Activated naive CD4-positive, alpha-beta T cell treated with Interleukin-2 at 50 U/mL for 16 hours (primary cell): ENCODE measurements around the gene KLK7.
"Not testable (repeated sequence)": the region's sequence is repeated elsewhere in the genome, so short reads cannot be mapped to it uniquely, and the experiment has no call there.

ENCODE experiments used
- DNase-seq: peaks from one replicate; pipeline ENCODE4 v3.0.0-alpha.2; 2020

KLK7 gene

DNA sequence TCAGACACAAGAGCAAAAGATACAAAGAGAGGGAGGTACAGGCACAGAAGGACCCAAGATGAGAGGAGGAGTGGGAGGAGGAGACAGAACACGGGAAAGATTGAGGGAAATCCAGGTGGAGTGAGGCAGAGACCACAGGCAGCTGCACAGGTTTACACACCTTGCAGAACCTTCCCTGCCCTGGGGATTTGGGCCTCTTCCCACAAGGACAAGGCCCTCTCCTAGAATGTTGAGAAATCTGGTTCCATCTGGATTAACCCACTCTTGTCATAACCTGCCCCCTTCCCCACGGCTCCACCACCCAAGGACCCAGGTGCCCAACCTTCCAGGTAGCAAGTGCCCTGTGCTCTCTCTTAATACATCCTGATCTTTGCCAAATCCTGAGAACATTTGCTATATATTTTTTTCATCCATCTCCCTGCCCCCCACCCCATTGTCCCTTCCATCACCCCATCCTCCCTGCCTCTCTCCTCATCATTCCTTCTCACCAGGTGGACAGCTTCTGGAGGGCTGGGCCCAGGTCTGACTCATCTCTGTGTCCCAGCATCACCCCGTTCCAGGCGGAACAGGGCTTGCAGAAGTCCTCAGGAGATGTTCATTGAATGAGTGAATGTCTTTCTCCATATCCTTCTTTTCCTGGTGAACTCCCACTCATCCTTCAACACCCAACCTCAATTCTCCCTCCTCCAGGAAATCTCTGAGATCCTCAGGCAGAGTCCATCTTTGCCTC lies 26.5 kb upstream of the KLK7 start:
- no peak for DNase-seq

GRCh38 chr19:51009061-51009891 lies 25.6 kb upstream of the KLK7 start:
- DNase-seq, result no peak

DNA sequence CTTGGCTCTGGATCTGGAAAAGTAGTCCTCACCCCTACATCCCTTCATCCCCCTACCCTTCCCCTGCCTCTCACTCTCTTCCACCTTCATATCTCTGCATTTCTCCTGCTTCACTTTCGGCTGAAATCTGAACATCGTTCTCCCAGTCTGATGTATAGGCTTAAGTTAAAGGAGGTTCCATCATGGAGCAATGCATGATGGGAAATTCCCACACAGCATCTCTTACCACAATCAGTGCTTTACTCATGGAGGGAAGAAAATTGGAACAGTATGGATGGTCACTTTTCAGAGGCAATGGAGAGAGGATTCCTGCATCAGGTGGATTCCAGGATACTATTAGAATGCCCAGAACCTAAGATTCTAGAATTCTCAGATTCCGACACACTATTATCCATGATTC lies 23.8 kb upstream of the KLK7 start:
- no peak for DNase-seq

DNA sequence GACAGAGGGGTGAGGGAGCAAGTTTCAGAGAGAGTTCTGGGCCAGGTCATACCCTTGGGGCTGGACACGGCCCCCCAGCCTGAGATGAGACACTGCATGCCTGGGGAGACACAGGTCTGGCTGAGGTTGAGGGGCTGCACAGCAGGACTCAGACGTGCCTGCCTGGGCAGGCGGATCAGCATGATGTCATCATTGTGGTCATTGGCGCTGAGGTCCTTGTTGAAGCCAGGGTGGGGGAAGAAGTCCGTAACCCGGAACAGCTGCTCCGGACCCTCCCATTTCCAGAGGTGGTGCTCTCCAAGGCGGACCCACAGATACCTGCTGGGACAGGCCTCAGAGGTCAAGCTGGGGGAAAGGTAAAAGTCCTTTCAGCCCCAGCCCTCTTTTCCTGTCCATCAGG lies 22.7 kb upstream of the KLK7 start:
- DNase-seq, result no peak

- DNase-seq, result no peak
These were observed 21.5 kb upstream of the KLK7 start for GRCh38 chr19:51005248-51005647.

- no peak for DNase-seq
These were observed 19.6 kb upstream of the KLK7 start for GRCh38 chr19:51003316-51003715.

- DNase-seq, result no peak
These were observed 19.0 kb upstream of the KLK7 start for GRCh38 chr19:51002542-51003311.

- DNase-seq, result no peak
These were observed 18.4 kb upstream of the KLK7 start for GRCh38 chr19:51002089-51002532.

DNA sequence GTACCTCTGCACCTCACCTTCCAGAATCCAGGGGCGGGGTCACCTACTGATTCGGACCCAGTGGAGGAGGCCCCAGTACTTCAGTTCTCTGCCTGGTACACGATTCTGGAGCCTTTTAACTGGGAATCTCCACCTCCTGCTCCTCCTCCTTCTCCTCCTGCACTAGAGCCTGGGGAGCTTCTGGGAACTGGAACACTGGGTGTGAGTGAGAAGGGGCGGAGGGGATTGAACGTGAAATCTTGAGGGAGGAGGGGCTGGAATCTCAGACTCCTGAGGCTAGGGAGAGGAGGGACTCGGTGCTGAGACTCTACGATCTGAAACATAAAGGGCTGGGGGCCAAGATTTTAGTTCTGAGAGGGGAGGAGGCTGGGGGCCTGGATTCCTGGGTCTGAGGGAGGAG lies 17.8 kb upstream of the KLK7 start, which contains the start of gene KLK8:
Gene KLK8, minus strand, starts transcription at position 90 of the 400 bp plus-strand sequence. CDS start 437 bp downstream, outside the sequence.
- DNase-seq, result no peak

GRCh38 chr19:51000981-51001380 lies 17.3 kb upstream of the KLK7 start:
- DNase-seq, result no peak

DNA sequence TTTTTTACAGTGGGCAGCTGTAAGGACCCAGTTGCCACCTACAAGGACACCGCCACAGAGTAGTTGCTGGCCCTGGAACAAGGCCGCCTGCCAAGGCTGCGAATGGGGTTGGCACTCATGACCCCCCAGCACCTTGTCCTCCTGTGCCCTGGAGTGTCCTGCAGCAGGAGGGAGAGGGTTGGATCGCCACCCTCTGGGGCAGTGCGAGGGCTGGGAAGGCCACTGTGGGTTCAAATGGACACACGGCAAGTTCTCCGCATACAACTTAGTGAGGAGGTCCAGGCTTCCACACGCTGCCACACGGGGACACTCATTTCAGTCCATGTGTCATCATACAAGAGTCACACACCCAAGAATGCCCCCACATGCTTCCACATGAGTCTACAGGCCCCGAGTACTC lies 16.7 kb upstream of the KLK7 start:
- DNase-seq, result no peak

GRCh38 chr19:50998686-50999085 lies 15.0 kb upstream of the KLK7 start:
- no peak for DNase-seq

DNA sequence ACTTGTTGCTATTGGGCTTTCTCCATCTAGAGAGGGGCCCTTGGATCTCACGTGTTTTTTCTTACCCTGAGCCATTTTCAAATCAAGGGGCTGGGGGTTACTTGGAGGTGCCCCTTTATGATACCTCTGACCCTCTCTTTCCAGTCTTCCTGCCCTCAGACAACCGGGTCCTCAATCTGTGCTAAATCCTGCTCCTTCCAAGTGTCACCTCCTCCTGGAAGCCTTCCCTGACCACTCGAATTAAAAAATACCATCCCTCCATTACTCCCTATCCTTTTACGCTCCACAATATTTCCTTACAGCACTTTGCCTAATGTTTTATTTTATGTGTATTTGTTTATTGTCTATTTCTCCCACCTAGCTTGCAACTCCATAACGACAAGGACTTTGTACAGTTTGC lies 14.3 kb upstream of the KLK7 start:
- DNase-seq, result no peak

GRCh38 chr19:50994129-50994528 lies 10.4 kb upstream of the KLK7 start:
- no peak for DNase-seq

- no peak for DNase-seq
These were observed 8.9 kb upstream of the KLK7 start for GRCh38 chr19:50992666-50993035.

- not testable (repeated sequence) for DNase-seq
These were observed 699 bp upstream of the KLK7 start for GRCh38 chr19:50984416-50984815.

- DNase-seq, result no peak
These were observed 1.5 kb downstream of the KLK7 start for GRCh38 chr19:50982186-50982585.

GRCh38 chr19:50981587-50982146 lies 2.0 kb downstream of the KLK7 start:
- no peak for DNase-seq

GRCh38 chr19:50980208-50980607 lies 3.5 kb downstream of the KLK7 start:
- no peak for DNase-seq

GRCh38 chr19:50979758-50980157 lies 4.0 kb downstream of the KLK7 start:
- no peak for DNase-seq

DNA sequence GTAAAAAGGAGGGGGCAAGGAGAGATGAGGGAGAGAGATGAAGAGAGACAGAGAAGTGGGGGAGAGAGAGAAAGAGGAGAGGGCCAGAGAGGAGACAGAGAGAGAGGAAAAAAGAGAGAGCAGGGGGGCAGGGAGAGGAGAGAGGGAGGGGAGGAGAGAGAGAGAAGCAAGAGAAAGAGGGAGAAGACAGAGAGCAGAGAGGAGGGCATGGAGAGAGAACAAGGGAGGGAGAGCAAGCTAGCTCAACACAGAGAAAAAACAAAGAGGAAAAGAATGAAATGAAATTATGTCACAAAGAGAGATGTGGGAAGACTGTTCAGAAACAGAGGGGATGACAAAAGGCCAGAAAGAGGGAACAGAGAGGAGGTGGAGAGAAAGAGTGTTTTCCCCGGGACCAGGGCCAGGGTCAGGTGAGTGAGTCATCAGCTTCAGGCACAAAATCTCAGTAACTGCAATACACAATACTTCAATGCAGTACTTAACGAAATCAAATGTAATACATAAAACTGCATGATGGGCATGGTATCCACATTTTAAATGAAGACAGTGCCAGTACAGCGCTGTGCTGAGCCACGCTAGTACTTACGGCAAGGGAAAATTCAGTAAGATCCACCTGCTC lies 4.8 kb downstream of the KLK7 start:
- no peak for DNase-seq

DNA sequence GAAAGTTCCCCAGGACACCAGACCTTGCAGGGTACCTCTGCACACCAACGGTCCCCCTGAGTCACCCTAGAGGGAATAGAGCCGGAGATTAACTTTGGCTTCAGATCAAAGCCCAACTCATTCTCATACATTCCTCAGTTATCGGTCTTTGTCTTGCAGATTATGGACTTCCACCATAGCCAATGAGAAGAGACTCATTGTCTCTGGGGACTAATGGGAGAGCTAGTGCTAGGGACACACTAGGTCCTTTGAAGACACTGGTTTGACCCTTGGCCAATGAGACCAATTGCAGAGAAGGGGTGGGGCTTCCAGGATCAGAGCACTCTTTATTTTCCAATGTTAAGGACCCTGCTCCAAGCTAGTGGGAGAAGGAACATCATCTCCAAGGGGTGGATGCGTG lies 6.1 kb downstream of the KLK7 start:
- no peak for DNase-seq

DNA sequence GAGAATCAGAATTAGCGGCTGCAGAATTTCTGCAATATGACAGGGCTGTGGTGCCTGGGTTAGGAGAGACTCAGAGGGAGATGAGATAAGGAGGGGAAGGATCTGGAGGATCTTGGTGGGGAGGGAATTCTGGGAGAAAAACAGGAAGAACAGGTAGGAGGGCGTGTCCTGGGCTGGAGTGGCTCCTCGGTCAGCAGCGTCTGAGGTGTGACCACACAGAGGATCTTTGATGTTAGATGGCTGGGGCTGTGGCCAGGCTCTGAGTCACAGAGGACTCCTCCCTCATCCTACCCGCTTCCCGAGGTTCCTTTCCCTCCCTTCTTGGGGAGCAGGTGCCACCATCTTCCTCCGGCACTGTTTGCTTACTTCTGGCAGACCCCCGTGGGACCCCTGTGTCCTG lies 8.0 kb downstream of the KLK7 start:
- DNase-seq, result no peak
